ENCODE measurements around the gene ENOX1.

DNA sequence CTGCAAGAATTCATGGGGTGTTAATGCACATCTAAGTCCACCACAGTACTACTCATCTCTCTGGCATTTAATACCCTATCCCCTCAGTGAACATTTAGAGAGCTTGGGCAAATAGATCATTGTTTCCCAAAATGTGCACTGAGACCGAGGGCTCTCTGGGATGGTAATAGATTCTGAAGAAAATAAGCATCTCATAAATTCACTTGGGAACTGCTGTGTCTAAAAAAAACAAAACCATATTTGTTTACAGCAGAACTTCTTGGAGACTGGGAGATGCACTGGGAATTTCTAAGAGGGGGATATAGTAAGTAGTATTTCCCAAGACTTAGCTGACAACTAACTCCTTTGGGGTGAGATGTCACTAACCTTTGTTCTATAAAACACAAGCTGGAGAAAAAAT is 58.4 kb downstream of the ENOX1 start:
- TF ChIP-seq, protein P1, sequence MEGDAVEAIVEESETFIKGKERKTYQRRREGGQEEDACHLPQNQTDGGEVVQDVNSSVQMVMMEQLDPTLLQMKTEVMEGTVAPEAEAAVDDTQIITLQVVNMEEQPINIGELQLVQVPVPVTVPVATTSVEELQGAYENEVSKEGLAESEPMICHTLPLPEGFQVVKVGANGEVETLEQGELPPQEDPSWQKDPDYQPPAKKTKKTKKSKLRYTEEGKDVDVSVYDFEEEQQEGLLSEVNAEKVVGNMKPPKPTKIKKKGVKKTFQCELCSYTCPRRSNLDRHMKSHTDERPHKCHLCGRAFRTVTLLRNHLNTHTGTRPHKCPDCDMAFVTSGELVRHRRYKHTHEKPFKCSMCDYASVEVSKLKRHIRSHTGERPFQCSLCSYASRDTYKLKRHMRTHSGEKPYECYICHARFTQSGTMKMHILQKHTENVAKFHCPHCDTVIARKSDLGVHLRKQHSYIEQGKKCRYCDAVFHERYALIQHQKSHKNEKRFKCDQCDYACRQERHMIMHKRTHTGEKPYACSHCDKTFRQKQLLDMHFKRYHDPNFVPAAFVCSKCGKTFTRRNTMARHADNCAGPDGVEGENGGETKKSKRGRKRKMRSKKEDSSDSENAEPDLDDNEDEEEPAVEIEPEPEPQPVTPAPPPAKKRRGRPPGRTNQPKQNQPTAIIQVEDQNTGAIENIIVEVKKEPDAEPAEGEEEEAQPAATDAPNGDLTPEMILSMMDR (conservative IDR thresholded peaks at IDR 0.05) = no peak
- no peak for TF ChIP-seq EZH2 (IDR thresholded peaks at IDR 0.05; ENCODE audit: low read depth)
